Measurements from ENCODE around the gene FAM180B. TPM values are rescaled to one million over a fixed set of nuclear protein-coding genes. Genes with fewer than 3 reads are reported as not detected.

Gene FAM180B
- total and polyA plus RNA-seq, 2 experiments from 2014 or later = 0.12 TPM; not detected in 1

DNA sequence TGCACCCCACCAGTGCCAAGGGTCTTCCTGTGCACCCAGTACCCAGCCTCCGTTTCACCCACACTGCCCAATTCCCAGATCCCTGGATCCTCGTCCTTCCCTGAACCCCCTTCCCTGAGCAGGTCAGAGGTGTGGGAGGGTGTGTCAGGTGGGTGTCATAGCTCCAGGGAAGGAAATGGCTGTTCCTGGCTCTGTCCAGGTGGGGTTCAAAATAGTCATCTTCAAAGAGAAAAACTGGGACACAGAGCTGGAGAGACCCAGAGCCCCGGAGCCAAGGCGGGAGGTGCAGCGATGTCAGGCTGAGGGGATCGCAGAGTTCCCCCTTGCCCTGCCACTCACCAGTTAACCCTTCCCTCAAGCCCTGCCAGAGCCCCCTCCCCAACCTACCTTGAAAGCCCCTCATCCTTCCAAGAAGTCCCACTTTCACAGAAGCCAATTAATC, 7.0 kb downstream of the FAM180B start:
- TF ChIP-seq CTCF (IDR thresholded peaks at IDR 0.05; ENCODE audit: low read depth, low read length) = no peak
- no peak for DNase-seq (ENCODE audit: low read depth in 1 of 2, low spot score in 1 of 2)

GRCh38 chr11:47593934-47594855, 7.7 kb downstream of the FAM180B start, which contains the start of gene C1QTNF4:
TSS of gene C1QTNF4 (minus strand) at chr11:47594411. CDS start at chr11:47590810, 3,601 bp downstream.
- Histone ChIP-seq H3K4me3 (peak within 1 kb of the TSS; percentile 55), H3K27me3 (no peaks in the 10 kb centered on the region)
- DNase-seq (ENCODE audit: low read depth in 1 of 2, low spot score in 1 of 2) = peak in 1 of 2 donors; percentile 78

More for the DNA sequence above, 7.0 kb downstream of the FAM180B start:
- H3K27me3 ChIP-seq = no peaks in the 10 kb centered on the region
- no peaks in the 10 kb centered on the region for H3K9me3 ChIP-seq (ENCODE audit: low read depth)
- peaks cover 15% of the 10 kb centered on the region for H3K4me1 ChIP-seq (ENCODE audit: low read depth)
- H3K36me3 ChIP-seq = no peaks in the 10 kb centered on the region
- H3K4me3 ChIP-seq = peak overlapping the region; percentile 55
- no peak overlapping the region for H3K27ac ChIP-seq

DNA sequence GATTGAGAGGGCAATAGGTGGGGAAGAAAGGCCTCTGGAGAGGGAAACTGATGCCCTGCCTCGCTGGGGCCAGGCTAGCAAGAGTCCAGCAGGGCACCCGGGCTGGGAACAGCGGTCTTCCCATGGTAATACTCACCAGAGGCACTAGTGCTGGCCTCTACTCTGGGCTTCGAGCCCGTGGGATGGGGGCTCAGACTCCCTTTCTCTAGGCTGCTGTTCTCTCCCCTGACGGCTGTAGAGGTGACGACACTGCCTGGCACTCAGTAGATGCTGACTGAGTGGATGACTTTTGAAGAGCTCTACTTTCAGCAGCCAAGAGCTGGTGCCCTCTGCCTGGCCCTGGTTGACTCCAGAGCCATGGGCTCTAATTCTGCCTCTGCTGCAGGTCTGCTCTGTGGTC, 8.6 kb downstream of the FAM180B start:
- Histone ChIP-seq H3K9me3 (ENCODE audit: low read depth) (no peaks in the 10 kb centered on the region), H3K4me1 (ENCODE audit: low read depth) (peaks cover 20% of the 10 kb centered on the region), H3K27ac (no peak overlapping the region), H3K36me3 (no peaks in the 10 kb centered on the region), H3K27me3 (no peaks in the 10 kb centered on the region), H3K4me3 (no peak overlapping the region)
- no peak for TF ChIP-seq CTCF (IDR thresholded peaks at IDR 0.05; ENCODE audit: low read depth, low read length)
- peak in 1 of 2 donors; percentile 54 for DNase-seq (ENCODE audit: low read depth in 1 of 2, low spot score in 1 of 2)

More at GRCh38 chr11:47593934-47594855, 7.7 kb downstream of the FAM180B start, which contains the start of gene C1QTNF4:
- H3K9me3 ChIP-seq (ENCODE audit: low read depth) = no peaks in the 10 kb centered on the region
- no peak for TF ChIP-seq CTCF (IDR thresholded peaks at IDR 0.05; ENCODE audit: low read depth, low read length)
- H3K27ac ChIP-seq = no peak within 1 kb of the TSS
- H3K36me3 ChIP-seq = no peaks in the 10 kb centered on the region
- H3K4me1 ChIP-seq (ENCODE audit: low read depth) = peaks cover 15% of the 10 kb centered on the region

DNA sequence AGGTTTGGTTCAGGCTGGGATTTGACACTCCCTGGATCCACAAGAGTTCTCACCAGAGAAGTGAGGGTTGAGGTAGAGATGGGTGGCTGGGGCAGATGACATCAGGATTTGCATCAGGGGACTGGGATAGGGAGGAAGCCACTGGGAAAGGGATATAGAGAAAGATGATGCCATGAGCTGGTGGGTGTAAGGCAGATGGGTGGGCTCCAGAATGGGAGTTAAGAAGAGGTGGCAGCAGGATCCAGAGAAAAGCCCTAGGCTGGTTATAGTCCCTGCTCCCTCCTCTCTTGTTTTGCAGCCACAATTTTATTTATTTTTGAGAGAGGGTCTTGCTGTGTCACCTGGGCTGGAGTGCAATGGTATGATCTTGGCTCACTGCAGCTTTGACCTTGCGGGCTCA, 9.5 kb downstream of the FAM180B start:
- no peak for TF ChIP-seq CTCF (IDR thresholded peaks at IDR 0.05; ENCODE audit: low read depth, low read length)

DNA sequence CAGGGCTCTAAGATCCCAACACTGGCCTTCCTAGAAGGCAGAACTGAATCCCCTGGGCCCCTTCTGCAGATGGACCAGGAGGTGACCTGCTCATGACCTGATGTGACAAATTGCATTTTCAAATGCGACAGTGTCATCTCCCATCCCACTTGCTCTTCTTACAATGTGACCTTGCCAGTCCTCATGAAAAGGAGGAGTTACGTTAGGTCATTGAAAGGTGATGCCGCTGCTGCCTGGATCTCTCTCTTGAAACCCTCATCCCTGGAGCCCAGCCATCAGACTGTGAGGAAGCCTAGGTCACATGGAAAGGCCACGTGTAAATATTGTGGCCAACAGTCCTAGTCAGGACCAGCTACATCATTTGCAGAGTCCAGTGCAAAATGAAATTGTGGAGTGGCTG, 13.4 kb downstream of the FAM180B start:
- no peak for DNase-seq (ENCODE audit: low read depth in 1 of 2, low spot score in 1 of 2)
- H3K4me3 ChIP-seq = no peak overlapping the region
- peaks cover 16% of the 10 kb centered on the region for H3K4me1 ChIP-seq (ENCODE audit: low read depth)
- no peak for TF ChIP-seq CTCF (IDR thresholded peaks at IDR 0.05; ENCODE audit: low read depth, low read length)
- peak overlapping the region; percentile 53 for H3K27ac ChIP-seq
- H3K9me3 ChIP-seq (ENCODE audit: low read depth) = no peaks in the 10 kb centered on the region
- no peaks in the 10 kb centered on the region for H3K36me3 ChIP-seq
- H3K27me3 ChIP-seq = no peaks in the 10 kb centered on the region

More for the DNA sequence above, 9.5 kb downstream of the FAM180B start:
- Histone ChIP-seq H3K4me3 (no peak overlapping the region), H3K27me3 (no peaks in the 10 kb centered on the region), H3K36me3 (no peaks in the 10 kb centered on the region), H3K27ac (no peak overlapping the region), H3K9me3 (ENCODE audit: low read depth) (no peaks in the 10 kb centered on the region), H3K4me1 (ENCODE audit: low read depth) (peaks cover 22% of the 10 kb centered on the region)
- DNase-seq (ENCODE audit: low read depth in 1 of 2, low spot score in 1 of 2) = no peak

Measured in cardiac muscle cell (in vitro differentiated cells and primary cell).